ENCODE measurements around the gene NFKBIE. TPM values are rescaled to one million over a fixed set of nuclear protein-coding genes. Genes with fewer than 3 reads are reported as not detected.

Gene NFKBIE
- total RNA-seq, 1 experiment from 2014 or later: 7.6 TPM

DNA sequence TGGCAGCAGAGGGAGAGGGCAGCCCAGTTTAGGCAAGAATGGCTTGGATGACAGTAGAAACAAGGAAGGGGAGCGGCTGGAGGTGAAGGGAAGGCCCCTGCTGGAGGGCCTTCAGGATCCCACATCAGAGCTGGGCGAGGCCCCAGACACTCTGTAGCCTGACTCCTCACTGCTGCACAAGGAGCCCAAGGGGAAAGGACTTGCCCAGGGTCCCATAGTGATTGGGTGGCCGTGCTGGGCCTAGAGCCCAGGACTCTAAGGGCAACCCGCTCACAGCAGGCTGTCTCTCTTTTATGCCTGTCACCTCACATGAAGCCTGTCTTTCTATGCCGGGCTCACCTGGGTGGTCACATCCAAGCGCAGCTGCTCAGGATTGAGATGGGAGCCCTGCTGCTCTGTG lies 38.5 kb upstream of the NFKBIE start:
- Histone ChIP-seq H3K36me3 (ENCODE audit: control insufficient read depth in 1 of 2, insufficient read depth in 2 of 2, low read length in 2 of 2) (peaks cover 28 to 54% of the 10 kb centered on the region in 2 experiments), H3K9ac (ENCODE audit: low read length) (no peak overlapping the region), H4K20me1 (ENCODE audit: insufficient read depth) (no peaks in the 10 kb centered on the region), H3K4me1 (ENCODE audit: control insufficient read depth in 1 of 2, insufficient read depth in 2 of 2, low read length in 2 of 2) (no peaks in the 10 kb centered on the region), H3K4me3 (replicated peaks in 1 of 2; ENCODE audit: low read depth in 1 of 2, low read length in 2 of 2) (no peak overlapping the region), H3K79me2 (ENCODE audit: insufficient read depth, low read length) (no peaks in the 10 kb centered on the region), H2AFZ (ENCODE audit: low read depth, low read length, poor library complexity, severe bottlenecking) (no peak overlapping the region), H3K9me2 (ENCODE audit: insufficient read depth) (no peaks in the 10 kb centered on the region), H3K9me3 (ENCODE audit: control insufficient read depth in 1 of 2, insufficient read depth in 1 of 2, low read depth in 1 of 2, low read length in 2 of 2) (no peaks in the 10 kb centered on the region), H3K27ac (ENCODE audit: low read depth, low read length) (no peak overlapping the region), H3K27me3 (ENCODE audit: insufficient read depth, low read length) (no peaks in the 10 kb centered on the region), H3K4me2 (ENCODE audit: low read length) (no peak overlapping the region)
- no peak for DNase-seq (ENCODE audit: low read depth, low spot score)
- ChIA-PET CTCF (interaction anchor here (1.0 kb wide), 1 partner anchor 9 kb away, joined by 4 read pairs; the partner anchor contains the start of gene AARS2), RAD21 (ENCODE audit: low non-redundant PET in 1 of 2, low total read pairs in 2 of 2, uncharacterized antibody in 2 of 2, unreplicated experiment in 2 of 2) (no interaction called here), POLR2A (no interaction called here)
- no peak for TF ChIP-seq FOSL1 (IDR thresholded peaks at IDR 0.05; ENCODE audit: low read depth)
- no peak for TF ChIP-seq YY1 (IDR thresholded peaks at IDR 0.05; ENCODE audit: extremely low read depth, insufficient replicate concordance, low read depth, low read length)
- no peak for TF ChIP-seq ELF1 (IDR thresholded peaks at IDR 0.05; ENCODE audit: borderline replicate concordance, low read depth)
- TF ChIP-seq, protein P1, sequence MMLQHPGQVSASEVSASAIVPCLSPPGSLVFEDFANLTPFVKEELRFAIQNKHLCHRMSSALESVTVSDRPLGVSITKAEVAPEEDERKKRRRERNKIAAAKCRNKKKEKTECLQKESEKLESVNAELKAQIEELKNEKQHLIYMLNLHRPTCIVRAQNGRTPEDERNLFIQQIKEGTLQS (IDR thresholded peaks at IDR 0.05): no peak
- TF ChIP-seq ZNF274 (IDR thresholded peaks at IDR 0.05; ENCODE audit: low read depth, low read length): no peak
- no peak for TF ChIP-seq ZFX (IDR thresholded peaks at IDR 0.05)
- TF ChIP-seq SIN3A (IDR thresholded peaks at IDR 0.05; ENCODE audit: low read depth): no peak
- TF ChIP-seq, protein P2, sequence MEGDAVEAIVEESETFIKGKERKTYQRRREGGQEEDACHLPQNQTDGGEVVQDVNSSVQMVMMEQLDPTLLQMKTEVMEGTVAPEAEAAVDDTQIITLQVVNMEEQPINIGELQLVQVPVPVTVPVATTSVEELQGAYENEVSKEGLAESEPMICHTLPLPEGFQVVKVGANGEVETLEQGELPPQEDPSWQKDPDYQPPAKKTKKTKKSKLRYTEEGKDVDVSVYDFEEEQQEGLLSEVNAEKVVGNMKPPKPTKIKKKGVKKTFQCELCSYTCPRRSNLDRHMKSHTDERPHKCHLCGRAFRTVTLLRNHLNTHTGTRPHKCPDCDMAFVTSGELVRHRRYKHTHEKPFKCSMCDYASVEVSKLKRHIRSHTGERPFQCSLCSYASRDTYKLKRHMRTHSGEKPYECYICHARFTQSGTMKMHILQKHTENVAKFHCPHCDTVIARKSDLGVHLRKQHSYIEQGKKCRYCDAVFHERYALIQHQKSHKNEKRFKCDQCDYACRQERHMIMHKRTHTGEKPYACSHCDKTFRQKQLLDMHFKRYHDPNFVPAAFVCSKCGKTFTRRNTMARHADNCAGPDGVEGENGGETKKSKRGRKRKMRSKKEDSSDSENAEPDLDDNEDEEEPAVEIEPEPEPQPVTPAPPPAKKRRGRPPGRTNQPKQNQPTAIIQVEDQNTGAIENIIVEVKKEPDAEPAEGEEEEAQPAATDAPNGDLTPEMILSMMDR (IDR thresholded peaks at IDR 0.05 in 2 of 3, conservative IDR thresholded peaks at IDR 0.05 in 1 of 3; ENCODE audit: borderline replicate concordance in 1 of 3, insufficient read depth in 1 of 3, low read depth in 2 of 3, low read length in 2 of 3): no peak
- no peak for TF ChIP-seq CEBPB (IDR thresholded peaks at IDR 0.05; ENCODE audit: low read depth)
- no peak for TF ChIP-seq SP1 (IDR thresholded peaks at IDR 0.05; ENCODE audit: low read depth)
- TF ChIP-seq POLR2AphosphoS5 (IDR thresholded peaks at IDR 0.05; ENCODE audit: low read depth, low read length): no peak
- no peak for TF ChIP-seq TCF7L2 (IDR thresholded peaks at IDR 0.05; ENCODE audit: borderline replicate concordance, extremely low read depth, insufficient read depth, insufficient read length)
- no peak for TF ChIP-seq RAD21 (IDR thresholded peaks at IDR 0.05; ENCODE audit: low read depth)
- TF ChIP-seq, protein P3, sequence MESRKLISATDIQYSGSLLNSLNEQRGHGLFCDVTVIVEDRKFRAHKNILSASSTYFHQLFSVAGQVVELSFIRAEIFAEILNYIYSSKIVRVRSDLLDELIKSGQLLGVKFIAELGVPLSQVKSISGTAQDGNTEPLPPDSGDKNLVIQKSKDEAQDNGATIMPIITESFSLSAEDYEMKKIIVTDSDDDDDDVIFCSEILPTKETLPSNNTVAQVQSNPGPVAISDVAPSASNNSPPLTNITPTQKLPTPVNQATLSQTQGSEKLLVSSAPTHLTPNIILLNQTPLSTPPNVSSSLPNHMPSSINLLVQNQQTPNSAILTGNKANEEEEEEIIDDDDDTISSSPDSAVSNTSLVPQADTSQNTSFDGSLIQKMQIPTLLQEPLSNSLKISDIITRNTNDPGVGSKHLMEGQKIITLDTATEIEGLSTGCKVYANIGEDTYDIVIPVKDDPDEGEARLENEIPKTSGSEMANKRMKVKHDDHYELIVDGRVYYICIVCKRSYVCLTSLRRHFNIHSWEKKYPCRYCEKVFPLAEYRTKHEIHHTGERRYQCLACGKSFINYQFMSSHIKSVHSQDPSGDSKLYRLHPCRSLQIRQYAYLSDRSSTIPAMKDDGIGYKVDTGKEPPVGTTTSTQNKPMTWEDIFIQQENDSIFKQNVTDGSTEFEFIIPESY (IDR thresholded peaks at IDR 0.05; ENCODE audit: extremely low read depth, insufficient replicate concordance, low read length): no peak
- BruUV-seq (replicated peaks): no TSS peak
- no peak for ATAC-seq
- intact Hi-C loops (cut with micrococcal nuclease): loop anchor here (1.0 kb wide), 1 partner anchor 36 kb away; no protein-coding TSS in a partner anchor

Data from HCT116 (cell line).